H4 (cell line): ENCODE measurements around the gene NLRP6. TPM values are rescaled to one million over a fixed set of nuclear protein-coding genes. Genes with fewer than 3 reads are reported as not detected.
"Not testable (repeated sequence)": the region's sequence is repeated elsewhere in the genome, so short reads cannot be mapped to it uniquely, and the experiment has no call there.

Experiments
- DNase-seq: peaks from one replicate; pipeline ENCODE4 v3.0.0-alpha.2; 2015; ENCODE audit warnings: low spot score
- total RNA-seq: library from RNA; depleted of rRNA; stranded (reverse); fragments of >200 nt; shearing (Covaris generic); gene quantifications from 2 replicates; pipeline ENCODE4 v1.2.3, GENCODE V29; 2014

NLRP6 gene
- total RNA-seq, 1 experiment from 2014 or later: not detected

GRCh38 chr11:281486-282161 is 3.4 kb downstream of the NLRP6 start:
- no peak for DNase-seq

- no peak for DNase-seq
These were observed 4.0 kb downstream of the NLRP6 start for GRCh38 chr11:282171-282570.

GRCh38 chr11:282630-283360 is 4.6 kb downstream of the NLRP6 start:
- DNase-seq: no peak

GRCh38 chr11:283405-284104 is 5.3 kb downstream of the NLRP6 start:
- DNase-seq: no peak

GRCh38 chr11:284105-285020 is 6.2 kb downstream of the NLRP6 start:
- DNase-seq: no peak

GRCh38 chr11:285021-285893 is 7.0 kb downstream of the NLRP6 start:
- DNase-seq: no peak

GRCh38 chr11:285894-286220 is 7.7 kb downstream of the NLRP6 start:
- no peak for DNase-seq

- DNase-seq: not testable (repeated sequence)
These were observed 9.0 kb downstream of the NLRP6 start for GRCh38 chr11:286977-287820.

- DNase-seq: no peak
These were observed 9.7 kb downstream of the NLRP6 start for GRCh38 chr11:287821-288477.

- DNase-seq: peak; percentile 46
These were observed 10.5 kb downstream of the NLRP6 start, which contains the start of gene PGGHG for GRCh38 chr11:288478-289397. Gene PGGHG (plus strand): TSS chr11:289126. CDS start chr11:289817, 691 bp downstream.

- DNase-seq: no peak
These were observed 11.1 kb downstream of the NLRP6 start for GRCh38 chr11:289398-289711.

GRCh38 chr11:289712-290620 is 11.8 kb downstream of the NLRP6 start:
- DNase-seq: no peak

GRCh38 chr11:290621-291231 is 12.5 kb downstream of the NLRP6 start:
- no peak for DNase-seq

GRCh38 chr11:291281-292210 is 13.3 kb downstream of the NLRP6 start:
- DNase-seq: no peak

GRCh38 chr11:292211-293121 is 14.3 kb downstream of the NLRP6 start:
- DNase-seq: no peak
